GM19328 (cell line): Measurements from ENCODE around the gene SRF.

Experiments
- ATAC-seq: cut with Tn5 transposase; IDR thresholded peaks from one replicate; pipeline ENCODE4 v1.9.1; 2021; ENCODE audit warnings: mild to moderate bottlenecking, moderate library complexity; ENCODE audit not compliant: unreplicated experiment

SRF gene

GRCh38 chr6:43207286-43207685, 36.2 kb downstream of the SRF start:
- no peak for ATAC-seq

- ATAC-seq = no peak
Measured at GRCh38 chr6:43211955-43212354, 40.9 kb downstream of the SRF start.

- no peak for ATAC-seq
Measured at GRCh38 chr6:43213431-43213830, 42.4 kb downstream of the SRF start.

GRCh38 chr6:43215066-43215465, 44.0 kb downstream of the SRF start:
- no peak for ATAC-seq

GRCh38 chr6:43216200-43216599, 45.1 kb downstream of the SRF start:
- ATAC-seq = no peak

- ATAC-seq = no peak
Measured at GRCh38 chr6:43217351-43217750, 46.3 kb downstream of the SRF start.

GRCh38 chr6:43219119-43219518, 48.0 kb downstream of the SRF start:
- no peak for ATAC-seq

GRCh38 chr6:43219814-43220213, 48.7 kb downstream of the SRF start:
- ATAC-seq = no peak

GRCh38 chr6:43220439-43220951, 49.4 kb downstream of the SRF start:
- ATAC-seq = no peak

- no peak for ATAC-seq
Measured at GRCh38 chr6:43221046-43221972, 50.2 kb downstream of the SRF start.

GRCh38 chr6:43222418-43223059, 51.5 kb downstream of the SRF start:
- ATAC-seq = no peak

GRCh38 chr6:43223175-43223574, 52.1 kb downstream of the SRF start:
- no peak for ATAC-seq

- ATAC-seq = no peak
Measured at GRCh38 chr6:43226192-43226851, 55.3 kb downstream of the SRF start.

GRCh38 chr6:43228951-43229802, 58.1 kb downstream of the SRF start, which contains the start of gene DNPH1:
TSS of gene DNPH1 (minus strand) at chr6:43229481. CDS start at chr6:43229456, 25 bp downstream.
- peak; percentile 69 for ATAC-seq

GRCh38 chr6:43229803-43230620, 58.9 kb downstream of the SRF start:
- no peak for ATAC-seq

GRCh38 chr6:43231053-43231452, 60.0 kb downstream of the SRF start:
- no peak for ATAC-seq
